Fibroblast of lung (primary cell): ENCODE measurements around the gene STX12.

Experiments used
- EZH2 ChIP-seq: IDR thresholded peaks from 2 replicates; pipeline ENCODE4 v1.5.1; 2012; ENCODE audit warnings: low read length, control low read depth, mild to moderate bottlenecking; ENCODE audit errors: missing control alignments
- TF ChIP-seq, protein P1 (sequence below), 2 donors: IDR thresholded peaks in 1 of 2; conservative IDR thresholded peaks in 1 of 2; 1 replicate in 1 of 2; 2 replicates in 1 of 2; pipeline ENCODE4 v1.5.1; 2011 to 2012; ENCODE audit warnings: low read length in 2 of 2, control low read depth in 1 of 2, inconsistent platforms in 1 of 2, low read depth in 1 of 2, mild to moderate bottlenecking in 1 of 2

- TF ChIP-seq, protein P1, sequence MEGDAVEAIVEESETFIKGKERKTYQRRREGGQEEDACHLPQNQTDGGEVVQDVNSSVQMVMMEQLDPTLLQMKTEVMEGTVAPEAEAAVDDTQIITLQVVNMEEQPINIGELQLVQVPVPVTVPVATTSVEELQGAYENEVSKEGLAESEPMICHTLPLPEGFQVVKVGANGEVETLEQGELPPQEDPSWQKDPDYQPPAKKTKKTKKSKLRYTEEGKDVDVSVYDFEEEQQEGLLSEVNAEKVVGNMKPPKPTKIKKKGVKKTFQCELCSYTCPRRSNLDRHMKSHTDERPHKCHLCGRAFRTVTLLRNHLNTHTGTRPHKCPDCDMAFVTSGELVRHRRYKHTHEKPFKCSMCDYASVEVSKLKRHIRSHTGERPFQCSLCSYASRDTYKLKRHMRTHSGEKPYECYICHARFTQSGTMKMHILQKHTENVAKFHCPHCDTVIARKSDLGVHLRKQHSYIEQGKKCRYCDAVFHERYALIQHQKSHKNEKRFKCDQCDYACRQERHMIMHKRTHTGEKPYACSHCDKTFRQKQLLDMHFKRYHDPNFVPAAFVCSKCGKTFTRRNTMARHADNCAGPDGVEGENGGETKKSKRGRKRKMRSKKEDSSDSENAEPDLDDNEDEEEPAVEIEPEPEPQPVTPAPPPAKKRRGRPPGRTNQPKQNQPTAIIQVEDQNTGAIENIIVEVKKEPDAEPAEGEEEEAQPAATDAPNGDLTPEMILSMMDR (conservative IDR thresholded peaks at IDR 0.05 in 1 of 2, IDR thresholded peaks at IDR 0.05 in 1 of 2; ENCODE audit: low read depth in 1 of 2, low read length in 2 of 2), result no peak
- no peak for TF ChIP-seq EZH2
These were observed 48.1 kb upstream of the STX12 start for GRCh38 chr1:27724961-27725373.
